HG03045 (cell line): Measurements from ENCODE around the gene MXRA8.
"Not testable (repeated sequence)": the region's sequence is repeated elsewhere in the genome, so short reads cannot be mapped to it uniquely, and the experiment has no call there.

Experiments used
- ATAC-seq: cut with Tn5 transposase; IDR thresholded peaks from one replicate; pipeline ENCODE4 v1.9.1; 2021; ENCODE audit warnings: mild to moderate bottlenecking, moderate library complexity; ENCODE audit not compliant: unreplicated experiment

Gene MXRA8

DNA sequence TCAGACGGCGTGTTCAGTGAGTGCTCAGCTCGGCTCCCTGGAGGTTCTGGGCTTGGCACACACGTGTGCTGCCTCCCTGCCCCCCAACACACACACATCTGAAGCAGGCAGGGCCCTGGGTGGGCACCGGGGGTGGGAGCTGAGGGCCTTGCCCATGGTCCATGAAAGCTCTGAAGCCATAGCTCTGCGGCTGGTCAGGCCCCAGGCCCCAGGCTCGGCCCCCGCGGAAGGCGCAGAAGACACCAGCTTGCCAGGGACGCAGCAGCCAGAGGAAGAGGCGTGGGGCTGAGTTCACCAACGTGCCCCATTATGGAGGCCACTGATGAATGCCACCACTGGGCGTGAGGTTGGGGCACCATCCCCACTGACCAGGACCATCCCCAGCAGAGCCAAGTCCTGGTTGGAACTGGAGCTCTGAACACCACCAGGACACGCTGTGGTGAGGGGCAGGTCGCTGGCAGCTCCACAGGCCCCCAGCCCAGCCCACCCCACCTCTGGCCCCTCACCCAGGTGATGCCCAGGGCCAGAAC lies 12.5 kb upstream of the MXRA8 start:
- ATAC-seq, result no peak

DNA sequence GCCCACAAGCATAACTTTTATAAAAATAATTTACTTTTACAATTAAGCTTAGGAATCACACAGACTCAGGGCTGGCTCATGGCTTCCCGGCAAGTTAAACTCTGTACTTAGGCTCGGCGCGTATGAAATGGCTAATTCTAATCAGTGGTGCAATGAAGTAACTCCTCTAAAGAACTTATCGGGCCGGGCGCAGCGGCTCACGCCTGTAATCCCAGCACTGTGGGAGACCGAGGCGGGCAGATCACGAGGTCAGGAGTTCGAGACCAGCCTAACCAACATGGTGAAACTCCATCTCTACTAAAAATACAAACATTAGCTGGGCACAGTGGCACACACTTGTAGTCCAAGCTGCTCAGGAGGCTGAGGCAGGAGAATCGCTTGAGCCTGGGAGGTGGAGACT lies 11.7 kb upstream of the MXRA8 start:
- not testable (repeated sequence) for ATAC-seq

DNA sequence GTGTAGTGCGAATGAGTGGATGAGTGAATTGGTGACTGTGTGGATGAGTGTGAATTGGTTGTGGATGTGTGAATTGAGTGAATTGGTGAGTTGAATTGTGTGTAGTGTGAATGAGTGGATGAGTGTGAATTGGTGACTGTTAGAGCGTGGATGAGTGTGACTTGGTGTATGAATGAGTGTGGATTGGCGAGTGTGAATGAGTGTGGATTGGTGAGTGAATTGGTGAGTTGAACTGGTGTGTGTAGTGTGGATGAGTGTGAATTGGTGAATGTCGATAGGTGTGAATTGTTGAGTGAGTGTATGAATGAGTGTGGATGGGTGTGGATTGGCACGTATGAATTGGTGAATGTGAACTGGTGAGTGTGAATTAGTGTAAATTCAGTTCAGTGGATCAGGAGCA lies 9.0 kb upstream of the MXRA8 start:
- no peak for ATAC-seq

DNA sequence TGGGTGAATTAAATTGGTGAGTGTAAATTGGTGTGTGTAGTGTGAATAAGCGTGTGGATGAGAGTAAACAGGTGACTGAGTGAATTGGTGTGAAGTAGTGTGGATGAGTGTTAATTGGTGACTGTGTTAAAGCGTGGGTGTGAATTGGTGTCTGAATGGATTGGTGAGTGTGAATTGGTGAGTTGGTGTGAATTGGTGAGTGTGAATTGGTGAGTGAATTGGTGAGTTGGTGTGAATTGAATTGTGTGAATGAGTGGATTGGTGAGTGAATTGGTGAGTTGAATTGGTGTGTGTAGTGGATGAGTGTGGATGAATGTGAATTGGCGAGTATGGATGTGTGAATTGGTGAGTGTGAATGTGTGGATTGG lies 8.3 kb upstream of the MXRA8 start:
- no peak for ATAC-seq

DNA sequence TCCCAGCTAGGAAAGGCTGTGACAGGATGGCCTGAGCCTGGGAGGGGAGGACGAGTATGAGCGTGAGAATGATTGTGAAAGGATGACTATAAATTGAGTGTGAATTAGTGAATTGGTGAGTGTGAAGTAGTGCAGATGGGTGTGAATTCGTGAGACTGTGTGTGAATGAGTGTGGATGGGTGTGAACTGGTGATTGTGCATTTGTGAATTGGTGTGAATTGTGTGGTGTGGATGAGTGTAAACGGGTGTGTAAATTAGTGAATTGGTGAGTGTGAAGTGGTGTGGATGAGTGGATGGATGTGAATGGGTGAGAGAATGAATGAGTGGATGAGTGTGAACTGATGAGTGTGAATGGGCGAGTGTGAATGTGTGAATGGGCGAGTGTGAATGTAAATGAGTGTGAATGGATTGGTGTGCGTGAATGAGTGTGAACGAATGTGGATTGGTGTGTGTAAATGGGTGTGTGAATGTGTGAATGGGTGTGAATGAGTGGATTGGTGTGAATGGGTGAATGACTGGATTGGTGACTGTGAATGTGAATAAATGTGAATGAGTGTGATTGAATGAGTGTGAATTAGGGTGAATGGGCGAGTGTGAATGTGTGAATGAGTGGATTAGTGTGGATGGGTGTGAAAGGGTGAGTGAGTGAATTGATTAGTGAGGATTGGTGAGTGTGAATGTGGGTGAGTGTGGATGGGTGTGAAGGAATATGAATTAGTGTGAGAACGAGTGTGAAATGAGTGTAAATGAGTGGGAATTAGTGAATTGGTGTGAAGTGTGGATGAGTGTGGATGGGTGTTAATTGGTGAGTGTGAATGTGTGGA lies 7.7 kb upstream of the MXRA8 start:
- no peak for ATAC-seq

DNA sequence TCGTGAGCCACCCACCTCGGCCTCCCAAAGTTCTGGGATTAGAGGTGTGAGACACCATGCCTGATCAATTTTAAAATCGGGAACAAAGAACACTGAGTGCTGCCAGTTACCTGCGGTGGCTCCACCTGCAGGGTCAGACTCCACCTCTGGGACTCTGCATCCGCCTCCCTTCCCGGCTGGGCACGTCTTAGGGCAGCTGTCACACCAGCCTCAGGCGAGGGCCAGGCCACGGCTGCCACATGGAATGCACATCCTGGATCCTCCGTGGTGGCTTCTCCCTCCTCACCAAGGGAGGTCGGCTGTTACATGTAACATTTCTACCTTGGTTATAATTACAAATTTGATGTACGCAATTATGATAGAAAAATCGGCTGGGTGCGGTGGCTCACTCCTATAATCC lies 5.9 kb upstream of the MXRA8 start:
- no peak for ATAC-seq

DNA sequence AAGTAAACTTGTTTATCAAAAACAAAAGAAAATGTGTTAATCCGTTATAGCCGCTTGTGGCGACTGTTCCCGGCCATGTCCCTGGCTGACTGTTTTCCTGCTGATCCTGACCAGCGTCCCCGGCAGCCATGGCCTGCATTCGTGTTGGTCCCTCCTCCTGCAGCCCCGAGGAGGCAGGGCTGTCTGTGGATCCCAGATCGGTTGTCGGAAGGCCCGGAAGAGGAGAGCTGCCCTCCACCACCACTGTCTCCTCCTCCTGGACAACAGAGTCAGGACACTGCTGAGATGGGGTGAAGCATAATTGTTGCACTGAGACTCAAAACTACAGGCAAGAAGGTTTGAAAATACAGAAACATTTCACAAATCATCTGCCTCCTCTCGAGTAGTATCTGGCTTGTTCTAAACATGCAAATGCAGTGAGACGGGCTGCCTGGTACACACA lies 3.6 kb upstream of the MXRA8 start:
- no peak for ATAC-seq

DNA sequence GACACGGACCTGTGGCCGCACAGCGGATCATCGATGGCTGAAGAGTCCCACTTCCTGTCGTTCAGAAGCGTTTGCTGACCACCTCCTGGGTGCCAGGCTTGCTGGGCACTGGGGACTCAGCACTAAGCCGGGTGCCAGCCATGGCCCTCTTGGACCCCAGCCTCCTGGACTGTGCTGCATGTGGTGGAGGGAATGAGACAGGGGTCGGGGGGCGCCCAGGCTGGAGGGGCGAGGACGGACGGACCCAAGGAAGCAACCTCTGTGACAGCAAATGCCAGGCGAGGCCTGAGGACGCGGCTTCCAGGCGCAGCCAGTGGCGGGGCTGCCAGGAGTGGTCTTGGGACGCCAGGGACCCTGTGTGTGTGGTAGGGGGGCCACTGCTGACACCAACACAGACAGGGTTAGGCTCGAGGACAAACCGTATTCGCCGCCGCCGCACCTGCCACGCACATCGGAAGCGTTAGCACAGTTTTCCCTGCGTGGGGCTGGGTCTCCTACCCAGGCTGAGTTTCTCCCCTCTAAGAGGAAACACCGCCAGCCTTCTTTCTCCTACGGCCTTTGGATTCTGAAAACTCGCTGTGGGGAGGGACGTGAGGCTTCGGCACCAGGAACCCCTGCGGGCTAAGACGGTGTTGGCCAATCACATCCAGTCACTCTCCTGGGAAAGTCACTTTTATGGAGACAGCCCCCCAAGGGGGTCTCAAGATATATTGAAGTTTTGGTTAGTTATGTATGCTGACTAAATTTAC lies 3.1 kb upstream of the MXRA8 start:
- no peak for ATAC-seq

DNA sequence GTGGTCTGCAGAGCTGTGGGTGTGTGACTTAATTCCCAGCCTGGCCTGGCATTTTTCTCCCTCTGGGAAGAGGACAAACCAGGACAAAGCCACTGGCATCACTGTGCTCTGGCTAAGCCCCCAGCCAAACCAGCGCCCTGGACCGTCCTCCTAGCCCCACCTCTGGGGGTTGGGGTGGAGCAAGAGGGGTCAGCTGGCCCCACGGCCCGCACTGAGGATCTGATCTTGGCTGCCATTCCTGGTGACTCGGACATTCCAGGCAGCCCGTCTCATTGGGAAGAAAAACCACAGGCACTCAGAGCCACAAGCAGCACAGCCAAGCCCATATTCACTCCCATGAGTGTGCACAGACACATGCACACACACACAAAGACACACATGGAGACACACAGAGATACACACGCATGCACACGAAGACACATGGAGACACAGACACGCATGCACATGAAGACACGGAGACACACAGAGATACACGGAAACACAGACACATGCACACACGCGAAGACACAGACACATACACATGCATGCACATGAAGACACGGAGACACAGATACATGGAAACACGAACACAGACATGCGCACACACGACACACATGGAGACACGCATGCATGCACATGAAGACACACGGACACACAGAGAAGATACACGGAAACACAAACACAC lies 2.3 kb upstream of the MXRA8 start:
- ATAC-seq, result no peak

DNA sequence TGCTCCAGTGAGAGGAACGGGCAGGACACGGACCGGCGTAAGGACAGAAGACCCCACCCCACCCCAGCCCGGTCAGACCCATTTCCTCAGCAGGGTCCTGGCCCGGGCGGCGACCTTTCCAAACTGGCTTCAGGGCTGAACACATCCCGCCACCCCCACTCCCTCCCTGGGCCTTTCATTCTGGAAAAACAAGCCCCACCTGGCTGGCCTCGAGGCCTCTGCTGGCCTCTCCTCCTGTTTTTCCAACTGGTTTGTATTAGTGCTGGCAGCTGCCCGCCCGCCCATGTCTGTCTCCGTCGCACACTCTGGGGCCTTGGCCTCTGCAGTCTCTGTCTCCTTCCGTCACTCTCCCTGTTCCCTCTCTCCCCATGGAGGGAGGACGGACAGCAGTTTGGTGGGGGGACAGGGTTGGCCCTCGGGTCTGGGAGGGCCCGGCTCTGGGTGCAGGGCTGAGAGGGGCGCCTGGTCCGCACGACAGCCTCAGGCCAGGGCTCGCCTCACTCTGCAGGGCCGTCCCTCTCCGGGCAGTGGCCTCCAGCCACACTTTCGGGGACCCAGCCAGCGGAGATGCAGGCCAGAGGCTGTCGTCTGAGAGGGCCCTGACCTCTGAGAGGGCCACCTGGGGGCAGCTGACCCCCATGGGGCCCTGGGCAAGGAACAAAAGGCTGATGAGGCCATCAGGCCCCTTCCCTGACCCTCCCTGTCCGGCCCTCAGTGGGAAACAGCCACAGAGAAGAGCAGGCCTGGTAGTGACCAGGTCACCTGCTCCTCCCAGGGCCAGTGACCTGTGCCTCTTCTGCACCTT lies 1.5 kb upstream of the MXRA8 start:
- no peak for ATAC-seq

DNA sequence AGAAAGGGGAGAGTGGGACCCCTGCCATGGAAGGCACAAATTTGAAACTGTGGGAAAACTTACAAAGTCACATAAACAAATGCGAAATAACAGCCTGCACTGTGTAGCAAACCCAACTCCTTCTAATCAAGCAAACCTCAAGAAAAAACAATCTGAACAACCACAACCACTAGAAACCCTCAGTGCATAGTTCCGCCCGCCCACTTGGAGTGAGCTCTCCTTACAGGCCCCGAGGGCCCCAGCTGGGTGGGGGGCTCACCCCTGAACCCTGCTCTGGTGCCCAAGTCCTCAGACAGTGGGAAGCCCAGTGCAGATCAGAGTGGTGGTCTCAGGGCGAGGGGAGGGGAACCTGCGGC lies 931 bp upstream of the MXRA8 start:
- no peak for ATAC-seq

DNA sequence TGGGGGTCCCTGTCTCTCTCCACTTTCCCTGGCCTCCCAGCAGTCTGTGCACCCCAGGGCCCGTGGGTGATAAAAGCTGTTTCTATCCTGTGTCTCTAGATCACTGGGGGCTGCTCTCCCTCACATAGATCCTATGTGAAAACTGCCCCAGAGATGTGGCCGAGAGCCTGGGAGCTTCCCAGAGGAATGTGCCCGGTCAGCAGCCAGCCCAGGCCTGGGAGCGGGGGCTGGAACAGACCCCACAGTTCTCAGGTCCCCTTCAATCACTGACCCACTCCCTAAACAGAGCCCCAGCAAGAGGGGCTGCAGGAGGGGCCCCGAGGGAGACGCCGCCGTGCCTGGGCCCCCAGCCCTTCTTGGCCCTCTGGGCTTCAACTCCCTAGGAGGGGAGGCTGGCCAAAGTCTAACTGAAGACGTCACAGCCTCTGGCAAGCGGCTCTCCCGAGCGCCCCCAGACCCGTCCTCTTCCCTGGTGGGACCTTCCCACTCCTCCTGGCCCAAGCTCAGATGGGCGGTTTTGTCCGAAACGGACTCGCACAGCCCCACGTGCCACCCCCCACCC lies 403 bp downstream of the MXRA8 start:
- no peak for ATAC-seq

DNA sequence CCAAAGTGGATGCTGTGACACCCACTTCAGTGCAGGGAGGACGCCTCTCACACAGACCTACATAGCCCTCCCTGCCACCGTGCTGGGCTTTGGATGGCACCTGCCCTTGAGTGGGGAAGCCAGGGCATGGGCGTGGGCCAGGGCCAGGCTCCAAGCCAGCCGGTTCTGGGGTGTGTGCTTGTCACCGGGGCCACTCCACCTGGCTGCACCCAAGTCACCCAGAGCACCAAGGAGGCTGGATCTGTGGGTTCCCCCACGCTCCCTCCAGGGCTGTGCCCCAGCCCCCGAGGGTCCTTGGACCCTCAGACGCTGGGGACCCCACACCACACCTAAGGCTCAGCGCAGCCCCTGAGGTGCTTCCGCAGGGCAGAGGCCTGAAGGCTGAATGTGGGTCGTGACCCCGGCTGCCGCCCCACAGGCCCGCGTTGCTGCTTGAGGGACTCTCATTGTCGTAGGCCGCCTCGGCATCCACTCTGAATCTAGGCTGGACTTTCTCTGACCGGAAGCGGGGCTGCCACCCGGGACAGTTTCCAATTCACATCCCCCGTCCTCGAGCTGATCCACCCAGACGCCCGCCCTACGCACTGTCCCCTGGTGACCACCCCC lies 1.5 kb downstream of the MXRA8 start:
- no peak for ATAC-seq

DNA sequence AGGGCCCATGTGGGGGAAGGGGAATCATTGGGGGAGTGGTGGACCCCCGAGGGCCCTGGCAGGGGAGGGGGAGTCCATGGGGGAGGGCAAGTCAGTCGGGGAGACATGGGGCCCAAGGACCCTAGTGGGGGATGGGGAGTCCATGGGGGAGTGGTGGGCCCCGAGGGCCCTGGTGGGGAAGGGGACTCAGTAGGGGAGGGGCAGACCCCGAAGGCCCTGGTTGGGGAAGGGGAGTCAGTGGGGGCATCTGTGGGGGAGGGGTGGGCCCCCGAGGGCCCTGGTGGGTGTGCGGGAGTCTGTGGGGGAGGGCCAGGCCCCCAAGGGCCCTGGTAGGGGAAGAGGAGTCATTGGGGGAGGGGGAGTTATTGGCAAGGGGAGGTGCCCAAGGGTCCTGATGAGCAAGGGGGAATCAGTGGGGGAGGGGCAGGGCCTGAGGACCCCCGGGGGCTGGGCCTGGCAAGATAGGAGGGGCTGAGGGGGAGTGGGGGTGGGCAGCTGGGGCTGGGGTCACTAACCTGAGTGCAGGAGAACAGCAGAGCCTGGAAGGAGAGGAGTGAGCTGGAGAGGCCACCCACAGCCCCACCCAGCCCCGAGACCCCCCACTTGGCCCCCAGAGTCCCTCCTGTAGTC lies 2.1 kb downstream of the MXRA8 start:
- ATAC-seq, result no peak

DNA sequence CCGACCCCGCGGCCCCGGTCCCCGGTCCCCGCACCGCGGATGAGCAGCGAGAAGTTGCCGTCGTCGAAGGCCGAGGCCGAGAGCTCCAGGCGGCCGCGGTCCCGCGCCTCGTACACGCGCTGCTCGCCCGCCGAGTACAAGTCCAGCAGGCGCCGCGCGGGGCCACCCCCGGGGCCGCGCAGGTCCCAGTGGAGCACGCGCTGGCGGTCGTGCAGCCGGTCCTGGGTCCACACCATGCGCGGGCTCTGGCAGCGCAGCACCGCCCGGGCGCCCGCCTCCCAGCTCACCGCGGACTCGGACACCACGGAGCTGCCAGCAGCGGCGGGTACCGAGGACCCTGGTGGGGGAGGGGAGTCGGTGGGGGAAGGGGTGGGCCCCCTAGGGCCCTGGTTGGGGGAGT lies 2.9 kb downstream of the MXRA8 start:
- no peak for ATAC-seq

DNA sequence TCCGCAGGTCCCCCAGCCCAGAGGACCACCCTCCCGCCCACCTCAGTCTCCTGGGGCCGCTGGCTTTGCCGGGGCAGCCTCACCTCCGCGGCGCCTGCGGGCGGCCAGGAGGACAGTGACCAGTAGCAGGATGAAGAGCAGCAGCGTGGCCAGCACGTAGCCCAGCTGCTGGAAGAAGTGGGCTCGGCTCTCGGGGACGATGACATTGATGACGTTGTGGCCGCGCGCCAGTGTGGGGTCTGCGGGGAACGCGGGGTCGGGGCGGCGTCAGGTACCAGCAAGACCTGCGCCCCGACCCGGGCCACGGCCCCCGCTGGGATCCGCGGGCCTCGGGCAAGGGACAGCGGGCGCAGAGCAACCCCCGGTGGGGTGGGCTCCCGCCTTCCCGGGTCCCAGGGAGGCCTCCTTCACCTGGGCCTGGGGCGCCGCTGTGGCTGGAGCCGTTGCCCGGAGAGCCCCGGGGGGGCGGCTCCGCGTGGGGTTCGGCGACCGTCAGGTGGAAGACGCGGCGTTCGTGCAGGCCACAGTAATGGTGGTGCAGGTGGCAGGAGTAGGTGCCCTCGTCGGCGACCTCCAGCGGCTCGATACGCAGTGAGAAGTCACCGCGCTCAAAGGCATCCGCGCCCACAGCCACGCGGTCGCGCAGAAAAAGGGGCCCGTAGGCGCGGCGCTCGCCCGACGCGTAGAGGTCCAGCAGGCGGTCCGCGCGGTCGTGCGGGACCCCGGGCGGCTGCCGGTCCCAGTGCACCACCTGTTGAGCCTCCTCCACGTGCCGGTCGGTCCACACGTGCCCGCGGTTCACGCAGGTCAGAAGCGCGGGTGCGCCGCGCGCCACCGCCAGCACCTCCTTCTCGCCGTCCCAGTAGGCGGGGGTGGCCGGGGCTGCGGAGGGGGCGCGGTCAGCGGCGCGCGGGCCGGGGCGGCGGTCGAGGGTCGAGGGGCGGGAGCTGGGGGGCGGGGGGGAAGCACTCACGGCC lies 3.8 kb downstream of the MXRA8 start:
- ATAC-seq, result no peak

DNA sequence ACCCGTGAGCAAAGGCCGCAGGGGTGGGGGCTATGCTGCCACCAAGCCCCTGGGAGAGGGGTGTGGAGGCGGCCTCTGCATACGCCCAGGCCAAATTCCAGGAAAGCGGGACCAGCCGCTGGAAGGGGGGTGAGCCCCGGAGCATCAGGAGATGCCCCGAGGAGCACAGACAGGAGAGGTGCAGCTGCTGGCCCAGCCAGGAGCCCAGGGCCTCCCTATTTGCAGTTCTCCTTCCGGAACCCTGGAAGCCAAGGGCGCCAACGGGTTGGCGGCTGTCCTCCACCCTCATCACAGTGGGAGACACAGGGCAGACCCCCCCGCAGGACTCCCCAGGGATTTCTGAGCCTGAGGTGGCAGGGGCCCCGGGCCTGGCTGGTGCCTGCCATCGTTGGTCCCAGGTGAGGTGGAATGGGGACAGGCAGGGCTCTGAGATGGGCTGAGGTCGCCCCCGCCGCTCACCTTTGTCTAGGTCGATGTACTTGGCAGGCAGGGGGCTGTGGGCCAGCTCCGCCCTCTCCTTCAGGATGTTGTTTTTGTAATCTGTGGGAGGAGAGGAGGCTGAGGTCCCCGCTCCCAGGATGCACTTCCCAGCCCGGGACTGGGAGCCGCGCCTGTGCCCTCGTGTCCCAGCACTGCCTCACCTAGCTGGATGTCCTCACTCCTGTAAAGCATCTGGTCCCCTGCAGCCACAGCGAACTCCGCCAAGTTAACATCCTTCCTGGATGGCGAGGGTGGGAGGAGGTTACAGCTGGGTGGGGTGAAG lies 4.8 kb downstream of the MXRA8 start:
- ATAC-seq, result no peak
